ENCODE data around the gene FBXL17.
"Not testable (repeated sequence)": the region's sequence is repeated elsewhere in the genome, so short reads cannot be mapped to it uniquely, and the experiment has no call there.

DNA sequence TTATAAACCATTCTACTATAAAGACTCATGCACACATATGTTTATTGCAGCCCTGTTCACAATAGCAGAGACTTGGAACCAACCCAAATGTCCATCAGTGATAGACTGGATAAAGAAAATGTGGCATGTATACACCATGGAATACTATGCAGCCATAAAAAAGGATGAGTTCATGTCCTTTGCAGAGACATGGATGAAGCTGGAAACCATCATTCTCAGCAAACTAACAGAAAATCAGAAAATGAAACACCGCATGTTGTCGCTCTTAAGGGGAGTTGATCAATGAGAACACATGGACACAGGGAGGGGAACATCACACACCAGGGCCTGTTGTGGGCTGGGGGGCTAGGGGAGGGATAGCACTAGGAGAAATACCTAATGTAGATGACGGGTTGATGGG is 23.3 kb upstream of the FBXL17 start:
- TF ChIP-seq, protein P1, sequence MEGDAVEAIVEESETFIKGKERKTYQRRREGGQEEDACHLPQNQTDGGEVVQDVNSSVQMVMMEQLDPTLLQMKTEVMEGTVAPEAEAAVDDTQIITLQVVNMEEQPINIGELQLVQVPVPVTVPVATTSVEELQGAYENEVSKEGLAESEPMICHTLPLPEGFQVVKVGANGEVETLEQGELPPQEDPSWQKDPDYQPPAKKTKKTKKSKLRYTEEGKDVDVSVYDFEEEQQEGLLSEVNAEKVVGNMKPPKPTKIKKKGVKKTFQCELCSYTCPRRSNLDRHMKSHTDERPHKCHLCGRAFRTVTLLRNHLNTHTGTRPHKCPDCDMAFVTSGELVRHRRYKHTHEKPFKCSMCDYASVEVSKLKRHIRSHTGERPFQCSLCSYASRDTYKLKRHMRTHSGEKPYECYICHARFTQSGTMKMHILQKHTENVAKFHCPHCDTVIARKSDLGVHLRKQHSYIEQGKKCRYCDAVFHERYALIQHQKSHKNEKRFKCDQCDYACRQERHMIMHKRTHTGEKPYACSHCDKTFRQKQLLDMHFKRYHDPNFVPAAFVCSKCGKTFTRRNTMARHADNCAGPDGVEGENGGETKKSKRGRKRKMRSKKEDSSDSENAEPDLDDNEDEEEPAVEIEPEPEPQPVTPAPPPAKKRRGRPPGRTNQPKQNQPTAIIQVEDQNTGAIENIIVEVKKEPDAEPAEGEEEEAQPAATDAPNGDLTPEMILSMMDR (IDR thresholded peaks at IDR 0.05; ENCODE audit: borderline replicate concordance, extremely low read depth, low read length, poor library complexity, severe bottlenecking): not testable (repeated sequence)
- TF ChIP-seq EZH2 (IDR thresholded peaks at IDR 0.05; ENCODE audit: borderline replicate concordance, low read depth, low read length, severe bottlenecking): not testable (repeated sequence)

Measured in DND-41 (cell line).